Measurements from ENCODE around the gene KRT1.
"Not testable (repeated sequence)": the region's sequence is repeated elsewhere in the genome, so short reads cannot be mapped to it uniquely, and the experiment has no call there.

Gene KRT1

DNA sequence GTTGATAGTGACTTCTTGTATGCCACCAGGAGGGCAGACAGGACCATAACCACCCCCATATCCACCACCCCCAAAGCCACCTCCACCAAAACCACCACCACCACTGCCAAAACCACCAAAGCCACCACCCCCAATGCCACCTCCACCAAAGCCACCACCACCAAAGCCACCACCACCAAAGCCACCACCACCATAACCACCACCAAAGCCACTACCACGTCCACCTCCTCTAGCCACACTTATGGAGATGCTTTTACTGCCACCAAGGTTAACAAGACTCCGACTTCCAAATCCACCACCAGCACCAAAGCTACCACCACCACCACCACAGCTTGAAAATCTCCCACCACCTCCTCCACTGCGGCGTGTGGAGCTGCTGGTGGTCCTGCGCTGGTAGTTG is 332 bp downstream of the KRT1 start:
- DNase-seq = no peak

DNA sequence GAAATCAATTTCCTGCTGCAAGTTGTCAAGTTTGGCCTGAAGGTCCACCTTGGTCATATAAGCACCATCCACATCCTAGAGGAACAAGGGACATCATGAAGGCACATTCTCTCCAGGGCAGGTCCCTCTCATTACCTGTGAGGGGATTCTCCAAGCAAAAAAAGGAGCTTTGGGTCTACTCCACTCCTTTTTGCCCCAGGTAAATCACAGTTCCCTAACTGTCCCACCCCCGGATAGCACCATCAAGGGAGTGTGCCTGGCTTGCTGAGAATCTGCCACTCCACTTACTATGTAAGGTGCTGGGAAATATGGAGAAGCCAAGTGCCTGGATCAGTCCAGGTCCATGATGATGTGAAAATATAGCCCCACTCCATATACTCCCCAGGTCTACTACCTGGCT is 2.5 kb downstream of the KRT1 start:
- DNase-seq = no peak

DNA sequence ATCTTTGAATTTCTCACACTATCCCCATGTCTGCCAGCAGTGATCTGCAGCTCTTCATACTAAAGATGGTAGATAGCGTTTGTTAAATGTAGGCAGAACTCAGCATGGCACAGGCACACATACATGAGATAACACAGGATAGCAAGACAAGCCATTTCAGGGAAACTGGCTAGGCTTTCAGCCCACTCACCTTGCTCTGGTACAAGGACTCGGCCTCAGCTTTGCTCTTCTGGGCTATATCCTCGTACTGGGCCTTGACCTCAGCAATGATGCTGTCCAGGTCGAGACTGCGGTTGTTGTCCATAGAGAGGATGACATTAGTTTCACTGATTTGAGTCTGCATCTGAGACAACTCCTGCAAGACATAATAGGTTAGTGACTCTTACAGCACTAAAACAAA is 3.1 kb downstream of the KRT1 start:
- no peak for DNase-seq

DNA sequence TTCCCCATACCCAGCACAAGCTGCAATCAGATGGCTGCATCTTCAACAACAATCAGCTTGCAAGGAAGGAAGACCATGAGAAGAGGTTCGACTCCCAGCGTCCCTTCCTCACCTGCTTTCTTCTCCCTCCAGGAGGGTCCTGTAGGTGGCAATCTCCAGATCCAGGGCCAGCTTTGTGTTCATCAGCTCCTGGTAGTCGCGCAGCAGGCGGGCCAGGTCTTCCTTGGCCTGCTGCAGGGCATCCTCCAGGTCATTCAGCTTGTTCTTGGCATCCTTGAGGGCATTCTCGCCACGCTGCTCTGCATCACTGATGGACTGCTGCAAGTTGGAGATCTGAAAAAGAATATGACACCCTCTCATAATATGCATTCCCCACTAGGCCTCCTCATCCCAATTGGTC is 4.0 kb downstream of the KRT1 start:
- no peak for DNase-seq

DNA sequence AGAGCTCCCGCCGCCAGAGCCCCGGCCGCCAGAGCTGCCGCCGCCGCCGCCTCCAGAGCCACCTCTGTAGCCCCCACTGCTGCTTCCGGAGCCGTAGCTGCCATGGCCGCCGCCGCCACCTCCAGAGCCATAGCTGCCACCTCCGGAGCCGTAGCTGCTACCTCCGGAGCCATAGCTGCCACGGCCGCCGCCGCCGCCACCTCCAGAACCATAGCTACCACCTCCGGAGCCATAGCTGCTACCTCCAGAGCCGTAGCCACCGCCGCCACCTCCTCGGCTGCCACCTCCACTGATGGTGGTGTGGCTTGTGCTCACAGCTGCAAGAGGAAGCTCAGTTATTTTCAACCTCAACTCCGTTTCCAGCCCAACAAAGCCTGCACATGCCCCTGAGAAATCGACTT is 4.9 kb downstream of the KRT1 start:
- DNase-seq = no peak

DNA sequence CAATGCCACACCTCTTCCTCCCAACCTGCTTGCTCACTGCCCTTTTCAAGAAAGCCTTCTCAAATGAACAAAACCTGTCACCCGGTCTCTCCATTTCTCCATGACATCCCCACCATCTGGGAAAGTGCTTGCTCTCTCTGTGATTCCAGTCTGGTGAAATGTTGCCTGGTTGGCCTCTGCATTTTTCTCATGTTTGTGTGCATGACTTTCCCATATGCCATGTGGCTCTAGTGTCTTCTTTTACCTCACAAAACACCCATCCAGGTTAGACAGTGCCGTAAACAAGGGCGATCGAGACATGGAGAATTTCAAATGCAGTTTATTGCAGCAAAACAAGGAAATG is 5.8 kb downstream of the KRT1 start:
- no peak for DNase-seq

DNA sequence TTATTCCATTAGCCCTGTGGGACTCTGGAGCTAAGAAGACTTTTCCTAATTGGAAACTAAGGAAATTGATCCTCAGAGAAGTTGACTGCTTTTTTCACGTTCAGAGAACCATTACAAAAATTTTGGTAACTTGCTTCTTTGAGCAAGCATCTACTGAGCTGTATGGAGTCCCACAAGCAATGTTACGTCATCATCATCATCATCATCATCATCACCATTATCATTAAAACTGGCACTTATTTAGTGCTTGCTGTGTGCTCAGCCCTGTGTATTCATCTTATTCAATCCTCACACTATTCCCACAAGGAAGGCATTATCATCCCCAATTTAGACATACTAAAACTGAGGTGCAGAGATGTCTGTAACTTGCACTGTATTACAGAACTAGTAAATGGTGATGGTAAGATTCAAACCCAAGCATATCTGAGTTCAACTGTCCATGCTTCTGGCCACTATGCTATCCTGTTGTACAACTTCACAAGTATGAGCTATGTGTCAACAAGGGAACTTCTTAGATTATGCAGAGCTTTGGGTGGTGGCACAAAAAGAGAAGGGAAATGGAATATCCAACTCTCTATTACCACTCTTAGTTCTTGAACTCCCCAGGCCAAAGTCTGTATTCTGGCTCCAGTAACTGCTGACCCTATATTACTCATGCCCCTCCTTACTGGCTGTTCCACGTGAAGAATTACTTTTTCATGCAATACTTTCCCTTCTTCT is 6.3 kb downstream of the KRT1 start:
- no peak for DNase-seq

DNA sequence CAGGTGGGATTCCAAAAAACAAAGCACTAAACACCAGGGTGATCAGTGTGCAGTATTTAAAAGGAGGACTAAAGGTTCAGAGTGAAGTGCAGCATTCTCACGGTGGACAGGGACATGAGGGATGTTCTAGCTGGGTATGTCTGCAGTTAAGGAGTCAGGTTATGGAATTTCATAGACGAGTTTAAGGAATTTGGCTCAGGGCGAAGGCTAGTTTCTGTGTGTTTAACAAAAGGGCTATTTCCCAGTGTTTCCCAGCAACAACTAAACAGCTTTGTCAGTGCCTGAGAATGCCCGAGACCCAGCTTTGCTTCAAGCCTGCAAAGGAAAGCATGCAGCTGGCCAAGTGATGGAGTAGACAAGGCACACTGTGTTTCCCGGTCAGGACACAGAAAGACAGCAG is 7.0 kb downstream of the KRT1 start:
- no peak for DNase-seq

DNA sequence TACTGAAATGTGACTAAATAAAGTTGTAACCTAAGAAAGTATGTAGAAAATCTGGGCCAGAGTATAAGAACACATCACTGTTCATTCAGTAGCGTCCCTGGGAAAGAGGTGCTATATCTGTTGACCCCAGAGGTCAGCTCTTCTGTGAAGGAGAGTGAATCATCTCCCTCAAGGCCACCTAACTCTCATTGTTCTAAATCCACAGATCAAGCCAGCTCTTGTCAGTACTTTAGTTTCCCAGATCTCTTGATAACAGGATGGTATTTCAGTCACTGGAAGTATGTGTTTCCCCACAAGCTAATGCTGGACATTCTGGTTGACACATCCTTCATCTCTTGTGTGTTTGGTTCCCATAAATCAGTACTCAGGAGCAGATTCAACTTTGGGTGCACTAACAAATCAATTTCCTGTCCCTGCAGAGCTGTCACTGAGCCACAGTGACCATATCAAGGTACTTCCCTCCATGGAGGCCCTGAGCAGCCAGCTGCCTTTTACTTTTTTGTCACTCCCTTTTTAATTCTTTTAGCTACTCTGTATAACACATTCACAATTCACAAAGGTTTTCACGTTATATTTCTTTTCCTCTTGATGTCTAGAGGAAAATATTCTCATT is 7.8 kb downstream of the KRT1 start:
- DNase-seq = no peak

DNA sequence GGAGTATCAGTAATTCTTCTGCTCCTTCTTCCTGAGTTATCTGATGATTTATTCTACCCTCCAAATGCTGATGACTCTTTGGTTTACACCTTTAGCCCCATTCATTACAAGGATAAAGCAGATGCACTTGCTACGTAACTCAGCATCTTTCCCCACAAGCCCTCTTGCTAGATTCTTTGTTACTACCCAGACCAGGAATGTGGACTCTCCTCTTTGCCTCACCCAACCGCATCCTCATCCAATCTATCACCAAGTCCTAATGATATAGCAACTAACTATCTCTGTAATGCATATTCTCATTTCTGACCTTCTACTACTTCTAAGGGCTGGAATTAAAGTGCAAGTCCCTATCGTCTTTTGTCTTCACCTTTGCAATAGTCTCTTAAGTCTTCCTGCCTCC is 9.2 kb downstream of the KRT1 start:
- DNase-seq = no peak

DNA sequence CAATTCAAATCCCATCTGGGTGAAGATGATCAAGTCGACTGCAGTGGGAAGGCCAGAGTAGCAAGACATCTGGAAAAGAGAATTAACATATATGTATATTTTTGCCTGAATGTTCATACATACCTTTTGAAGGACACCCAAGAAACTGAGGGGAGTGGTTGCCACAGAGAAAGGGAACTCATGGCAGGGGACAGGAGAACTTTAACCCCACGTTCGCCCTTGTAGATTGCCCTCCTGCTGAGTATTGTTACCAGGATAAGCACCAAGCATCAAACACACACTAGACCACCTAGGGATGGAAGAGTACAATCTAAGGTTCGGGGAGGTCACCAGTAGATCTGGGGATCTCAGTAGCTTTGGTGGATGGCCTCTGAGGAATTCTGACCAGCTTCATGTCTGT is 9.7 kb downstream of the KRT1 start:
- no peak for DNase-seq

DNA sequence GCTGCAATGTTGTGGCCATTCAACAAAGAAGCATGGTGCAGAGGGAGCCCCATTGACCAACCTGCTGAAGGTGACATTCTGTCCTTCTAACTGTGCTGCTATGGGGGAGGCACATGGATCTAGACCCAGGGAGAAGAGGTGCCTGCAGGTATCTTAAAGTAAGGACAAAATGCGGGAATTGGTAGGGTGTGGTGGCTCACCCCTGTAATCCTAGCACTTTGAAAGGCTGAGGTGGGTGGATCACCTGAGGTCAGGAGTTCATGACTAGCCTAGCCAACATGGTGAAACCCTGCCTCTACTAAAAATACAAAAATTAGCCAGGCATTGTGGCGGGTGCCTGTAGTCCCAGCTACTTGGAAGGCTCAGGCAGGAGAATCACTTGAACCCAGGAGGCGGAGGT is 10.3 kb downstream of the KRT1 start:
- DNase-seq = not testable (repeated sequence)

DNA sequence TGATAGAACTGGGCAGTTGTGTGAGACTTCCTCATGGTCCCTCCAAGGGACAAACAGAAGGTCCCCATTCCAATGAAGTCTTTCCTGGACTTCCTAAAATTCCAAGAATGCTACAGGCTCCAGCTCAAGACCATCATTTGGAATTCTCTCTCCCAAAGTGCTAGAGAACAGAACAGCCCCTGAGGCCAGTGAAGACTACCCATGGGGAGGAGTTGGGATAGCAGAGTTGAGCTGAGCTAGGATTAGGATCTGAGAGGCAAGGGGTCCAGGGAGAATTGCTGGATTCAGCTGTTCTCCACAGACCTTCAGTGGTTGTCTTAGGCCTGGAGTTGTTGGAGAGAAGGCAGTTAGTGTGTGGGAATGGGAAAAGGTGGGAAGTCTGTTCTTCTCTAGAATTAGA is 10.8 kb downstream of the KRT1 start:
- no peak for DNase-seq

DNA sequence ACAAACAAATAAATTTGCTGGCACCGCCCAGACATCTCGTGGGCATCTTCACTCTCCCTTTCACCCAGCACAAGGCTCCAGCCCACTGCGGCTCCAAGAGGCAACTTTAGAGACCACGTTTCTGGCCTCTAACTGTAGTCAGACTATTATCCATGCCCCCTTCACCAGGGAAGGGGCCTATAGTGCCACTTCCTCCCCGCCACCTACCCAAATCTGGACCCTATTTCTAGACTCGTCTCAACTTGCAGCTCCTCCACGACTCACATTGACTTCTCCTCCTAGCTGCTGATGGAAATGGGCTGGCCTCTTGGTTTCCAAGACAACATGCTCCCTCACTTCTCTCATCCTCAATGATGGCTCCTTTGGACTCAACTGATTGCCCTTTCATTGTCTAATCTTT is 12.3 kb downstream of the KRT1 start:
- DNase-seq = no peak

DNA sequence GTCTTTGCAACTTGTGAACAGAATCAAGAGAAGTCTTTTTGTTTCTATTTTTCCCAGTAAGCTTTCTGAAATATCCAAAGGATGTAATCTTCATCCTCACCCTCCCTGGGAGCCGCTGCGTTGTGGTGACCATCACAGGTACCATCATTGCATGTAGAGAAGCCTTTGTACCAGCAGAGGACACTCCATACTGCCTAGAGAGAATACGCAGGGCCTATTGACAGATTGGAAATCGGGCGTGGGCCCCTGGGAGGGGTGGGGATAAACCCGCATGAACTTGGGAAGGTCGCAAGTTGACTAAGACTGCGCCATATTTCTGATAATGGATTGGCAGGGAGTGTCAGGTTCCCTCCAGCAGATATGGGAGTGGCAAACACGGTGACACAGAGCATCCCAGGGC is 12.7 kb downstream of the KRT1 start:
- DNase-seq = no peak

DNA sequence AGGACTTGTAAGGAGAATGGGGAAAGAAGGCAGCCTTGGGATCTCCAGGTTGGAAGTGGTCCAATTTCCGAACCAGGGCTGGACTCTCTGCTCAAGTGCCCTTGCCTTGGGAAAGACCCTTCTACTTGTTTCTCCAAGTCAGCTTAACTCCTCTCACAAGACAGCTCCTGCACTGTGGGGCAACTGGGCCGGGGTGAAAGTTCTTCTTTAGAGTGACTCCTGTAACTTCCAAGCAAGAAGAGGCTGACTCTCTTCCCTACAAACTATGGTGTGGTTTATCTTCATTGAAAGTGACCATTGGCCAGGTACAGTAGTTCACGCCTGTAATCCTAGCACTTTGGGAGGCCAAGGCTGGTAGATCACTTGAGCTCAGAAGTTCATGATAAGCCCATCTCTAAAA is 13.7 kb downstream of the KRT1 start:
- DNase-seq = no peak

DNA sequence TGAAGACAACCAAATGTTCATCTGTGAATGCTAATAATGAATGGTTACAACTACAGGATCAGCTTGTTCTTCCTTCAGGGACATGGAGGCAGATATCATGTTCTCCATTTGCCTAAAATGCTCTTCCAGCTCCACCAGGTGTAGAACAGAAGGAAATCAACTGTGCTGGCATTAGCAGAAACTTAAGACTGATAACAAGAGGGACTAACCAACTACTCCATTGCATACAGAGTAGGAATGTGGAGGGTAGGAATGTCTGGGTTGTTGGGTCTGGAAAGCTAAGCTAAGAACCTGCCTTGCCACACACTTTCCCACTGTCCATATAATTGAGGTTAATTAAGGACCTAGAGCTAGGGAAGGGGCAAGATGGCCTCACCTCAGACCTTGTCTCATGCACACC is 16.8 kb downstream of the KRT1 start:
- no peak for DNase-seq

DNA sequence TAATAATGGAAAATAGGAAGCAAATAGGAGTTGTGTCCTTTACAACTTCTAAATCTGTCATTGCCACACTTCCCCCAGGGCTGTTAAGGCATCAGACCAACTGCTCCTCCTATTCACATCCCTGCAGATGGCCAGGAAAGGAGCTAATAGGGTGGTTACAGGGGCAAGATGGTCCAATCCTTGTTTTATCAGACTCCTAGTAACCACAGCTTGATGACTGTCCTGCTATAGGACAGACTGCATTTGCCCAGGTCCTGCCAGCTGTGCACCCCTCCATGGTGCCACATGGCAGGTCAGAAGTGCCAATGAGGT is 17.3 kb downstream of the KRT1 start:
- DNase-seq = no peak

DNA sequence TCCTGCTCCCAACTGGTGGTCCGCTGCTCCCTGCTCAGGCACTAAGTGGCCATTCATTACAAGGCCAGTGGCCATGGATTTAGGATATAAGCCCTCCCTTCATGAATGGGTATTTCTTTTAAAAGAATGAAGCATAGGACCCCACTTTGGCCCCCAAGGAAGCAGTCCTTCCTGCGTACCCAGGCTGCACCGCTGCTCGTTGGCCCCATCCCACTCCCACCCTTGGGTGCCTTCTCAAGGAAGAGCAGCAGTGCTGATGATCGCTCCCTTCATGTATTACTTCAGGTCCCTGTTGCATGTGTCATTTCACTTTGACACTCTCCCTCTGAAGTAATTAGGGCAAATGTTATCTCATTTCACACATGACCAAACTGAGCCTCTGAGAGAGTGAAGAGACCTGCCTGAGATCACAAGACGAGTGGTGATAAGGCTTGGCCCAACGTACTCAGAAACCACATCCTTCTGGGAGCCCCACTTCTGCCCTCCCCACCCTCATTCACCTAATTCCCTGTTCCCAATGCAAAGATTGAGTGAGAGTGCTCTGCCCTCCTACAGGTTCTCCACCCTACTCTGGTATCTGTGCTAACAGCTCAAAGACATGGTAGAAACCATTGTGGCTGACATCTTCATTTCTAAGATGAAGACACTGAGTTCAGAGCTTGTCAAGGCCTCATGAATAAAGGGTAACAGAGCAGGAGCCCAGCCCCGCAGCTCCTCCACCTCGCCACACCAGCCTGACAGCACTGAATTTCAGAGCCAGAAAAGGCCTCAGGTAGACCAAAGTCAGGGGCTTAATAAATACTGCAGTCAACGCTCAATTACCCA is 17.9 kb downstream of the KRT1 start:
- DNase-seq = no peak

DNA sequence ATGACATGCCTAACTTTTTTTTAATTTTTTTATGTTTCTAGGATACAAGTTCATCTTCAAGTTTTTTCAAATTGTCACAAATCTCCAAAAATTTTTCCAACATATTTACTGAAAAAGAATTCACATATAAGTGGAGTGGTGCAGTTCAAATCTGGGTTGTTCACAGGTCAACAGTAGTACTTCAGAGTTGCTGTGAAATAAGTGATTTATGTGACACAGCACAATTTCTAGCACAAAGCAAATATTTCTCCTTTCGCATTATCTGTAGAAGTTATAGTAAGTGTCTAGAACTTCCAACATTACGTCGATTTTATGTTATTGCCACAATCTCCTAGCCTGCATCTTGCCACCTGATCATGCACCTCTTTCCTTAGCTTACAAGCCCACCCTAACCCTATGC is 18.5 kb downstream of the KRT1 start:
- DNase-seq = no peak

DNA sequence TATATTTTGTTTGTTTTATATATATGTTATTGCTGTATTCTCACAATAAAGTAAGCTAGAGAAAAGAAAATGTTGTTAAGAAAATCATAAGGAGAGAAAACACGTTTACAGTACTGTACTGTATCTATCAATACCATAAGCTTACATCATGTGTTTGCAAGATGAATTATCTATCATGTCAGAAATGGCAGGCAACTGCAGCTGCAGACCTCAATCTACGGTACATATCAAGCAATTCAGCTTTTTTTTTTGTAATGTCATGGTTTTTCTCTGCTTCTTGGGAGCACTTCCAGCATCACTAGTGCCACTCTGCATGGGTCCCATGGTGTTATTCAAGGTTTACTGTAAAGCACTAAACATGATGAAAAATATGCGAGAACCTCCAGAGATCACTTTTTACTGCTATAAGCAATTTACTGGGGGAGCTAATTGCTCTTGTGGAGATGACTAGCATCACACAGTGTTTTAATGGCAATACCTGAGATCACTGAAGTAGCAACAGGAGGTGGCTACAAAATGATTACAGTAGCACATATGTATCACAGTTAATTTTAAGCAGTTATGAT is 19.2 kb downstream of the KRT1 start:
- DNase-seq = no peak

DNA sequence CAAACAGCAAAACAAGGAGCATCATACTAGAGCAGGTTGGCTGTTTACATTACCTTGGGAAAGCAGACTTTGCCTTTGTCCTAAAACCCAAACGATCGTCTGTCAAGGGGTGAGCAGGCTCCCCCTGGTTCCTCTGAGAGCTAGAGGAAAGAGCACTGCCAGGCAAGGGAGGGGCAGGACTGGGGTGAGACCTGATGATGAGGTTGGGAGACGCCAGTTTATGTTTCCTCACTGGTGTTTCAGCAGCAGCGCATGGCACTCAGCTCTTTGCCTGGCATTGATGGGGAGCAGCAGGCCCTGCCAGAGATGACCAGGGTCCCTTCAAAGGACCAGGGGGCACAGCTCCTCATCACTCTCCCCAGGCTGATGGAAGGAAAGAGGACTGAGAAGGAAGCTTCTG is 20.3 kb downstream of the KRT1 start:
- no peak for DNase-seq

DNA sequence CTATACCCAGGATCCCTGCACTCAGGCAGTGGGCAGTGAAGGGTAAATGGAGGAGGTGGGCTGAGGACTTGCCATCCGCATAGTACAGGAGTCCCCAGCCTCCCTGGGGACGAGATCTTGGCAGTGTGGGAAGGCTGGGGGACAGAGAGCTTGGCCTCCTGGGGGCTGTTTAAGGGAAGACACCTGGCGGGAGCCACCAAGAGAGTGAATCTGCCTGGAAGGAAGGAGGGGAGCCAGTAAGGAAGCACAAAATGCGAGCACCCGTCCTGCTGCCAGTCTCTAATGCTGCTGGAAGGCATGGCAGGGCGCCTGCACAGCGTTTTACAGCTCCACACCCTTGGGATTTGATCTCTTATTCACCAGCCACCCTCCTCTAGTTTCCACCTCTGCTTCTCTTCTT is 20.8 kb downstream of the KRT1 start:
- DNase-seq = no peak

DNA sequence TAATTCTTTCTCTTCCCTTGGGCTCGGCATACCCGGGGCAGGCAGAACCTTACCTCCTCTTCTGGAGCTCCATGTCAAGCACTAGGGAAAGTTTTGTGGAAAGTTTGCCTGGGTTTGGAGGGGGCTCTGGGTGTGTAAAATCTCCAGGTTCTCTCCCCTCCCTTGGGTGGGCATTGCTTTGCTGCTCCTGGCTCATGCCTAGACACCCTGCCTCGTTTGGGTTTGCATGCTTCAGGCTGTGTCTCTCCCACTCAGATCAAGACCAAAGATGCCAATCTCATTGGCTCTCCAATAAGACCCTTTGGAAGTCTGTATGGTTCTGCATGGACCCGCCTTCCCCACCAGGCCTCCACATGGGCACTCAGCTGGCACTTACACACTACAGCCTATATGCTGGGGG is 22.0 kb downstream of the KRT1 start:
- DNase-seq = no peak

Measured in stimulated activated CD4-positive, alpha-beta T cell treated with anti-CD3 and anti-CD28 coated beads, Interleukin-4, amount 100 ng/mL, for 1 hour (primary cell).